GM12891 (cell line): ENCODE measurements around the gene BRD4.

Experiments
- POLR2A ChIP-seq: IDR thresholded peaks from 2 replicates; pipeline ENCODE4 v1.6.1; 2011; ENCODE audit warnings: low read depth, low read length, control low read depth
- POLR2AphosphoS5 ChIP-seq: IDR thresholded peaks from 2 replicates; pipeline ENCODE4 v1.6.1; 2011; ENCODE audit warnings: low read depth, low read length, control low read depth
- SPI1 ChIP-seq: IDR thresholded peaks from 2 replicates; pipeline ENCODE4 v1.6.1; 2011; ENCODE audit warnings: low read depth, low read length, control low read depth
- TAF1 ChIP-seq: IDR thresholded peaks from 2 replicates; pipeline ENCODE4 v1.6.1; 2011; ENCODE audit warnings: low read depth, low read length, control low read depth

GRCh38 chr19:15268928-15269253 is 63.4 kb downstream of the BRD4 start:
- no peak for TF ChIP-seq POLR2AphosphoS5
- TF ChIP-seq POLR2A = no peak
- TF ChIP-seq TAF1 = no peak
- TF ChIP-seq SPI1 = no peak
